Astrocyte (in vitro differentiated cells and primary cell): ENCODE data around the gene HSPB2.

ENCODE experiments used
- EZH2 ChIP-seq: IDR thresholded peaks from 2 replicates; pipeline ENCODE4 v1.6.1; 2012; ENCODE audit warnings: mild to moderate bottlenecking, low read length, inconsistent platforms; ENCODE audit not compliant: insufficient read depth
- TF ChIP-seq, protein P1 (sequence below): IDR thresholded peaks from 2 replicates; pipeline ENCODE4 v1.5.1; 2011; ENCODE audit warnings: low read depth, mild to moderate bottlenecking, inconsistent platforms, low read length, moderate library complexity; ENCODE audit not compliant: insufficient read depth

DNA sequence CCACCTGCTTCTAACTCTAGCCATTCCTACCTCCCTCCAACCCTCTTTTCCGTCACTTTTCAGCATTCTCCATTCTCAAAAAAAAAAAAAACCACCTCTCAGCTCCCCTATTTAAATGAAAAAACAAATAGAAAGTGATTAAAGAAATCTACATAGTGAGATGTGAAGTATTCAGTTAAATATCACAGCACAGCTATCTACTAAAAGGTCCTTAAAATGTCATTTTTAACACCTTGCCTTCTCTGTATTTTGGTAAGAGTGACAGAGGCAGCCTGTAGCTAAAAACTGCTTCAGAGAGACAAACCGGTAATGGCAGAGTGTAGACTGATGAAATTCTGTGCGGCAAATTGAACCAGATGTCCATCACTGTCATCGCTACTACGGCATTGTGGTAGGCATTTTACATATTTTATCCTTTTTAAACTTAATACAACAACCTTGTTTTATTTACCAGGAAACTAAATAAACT is 40.8 kb upstream of the HSPB2 start:
- TF ChIP-seq, protein P1, sequence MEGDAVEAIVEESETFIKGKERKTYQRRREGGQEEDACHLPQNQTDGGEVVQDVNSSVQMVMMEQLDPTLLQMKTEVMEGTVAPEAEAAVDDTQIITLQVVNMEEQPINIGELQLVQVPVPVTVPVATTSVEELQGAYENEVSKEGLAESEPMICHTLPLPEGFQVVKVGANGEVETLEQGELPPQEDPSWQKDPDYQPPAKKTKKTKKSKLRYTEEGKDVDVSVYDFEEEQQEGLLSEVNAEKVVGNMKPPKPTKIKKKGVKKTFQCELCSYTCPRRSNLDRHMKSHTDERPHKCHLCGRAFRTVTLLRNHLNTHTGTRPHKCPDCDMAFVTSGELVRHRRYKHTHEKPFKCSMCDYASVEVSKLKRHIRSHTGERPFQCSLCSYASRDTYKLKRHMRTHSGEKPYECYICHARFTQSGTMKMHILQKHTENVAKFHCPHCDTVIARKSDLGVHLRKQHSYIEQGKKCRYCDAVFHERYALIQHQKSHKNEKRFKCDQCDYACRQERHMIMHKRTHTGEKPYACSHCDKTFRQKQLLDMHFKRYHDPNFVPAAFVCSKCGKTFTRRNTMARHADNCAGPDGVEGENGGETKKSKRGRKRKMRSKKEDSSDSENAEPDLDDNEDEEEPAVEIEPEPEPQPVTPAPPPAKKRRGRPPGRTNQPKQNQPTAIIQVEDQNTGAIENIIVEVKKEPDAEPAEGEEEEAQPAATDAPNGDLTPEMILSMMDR = no peak
- TF ChIP-seq EZH2 = no peak
